Measurements from ENCODE around the gene SETD6.

- no peak for TF ChIP-seq PRDM6 (tag by site-specific recombination; IDR thresholded peaks at IDR 0.05)
- TF ChIP-seq CTCF (tag by site-specific recombination; IDR thresholded peaks at IDR 0.05), result no peak
- no peak for TF ChIP-seq ZBTB7A (tag by site-specific recombination; IDR thresholded peaks at IDR 0.05; ENCODE audit: low read depth)
- no peak for TF ChIP-seq ZNF138 (tag by site-specific recombination; IDR thresholded peaks at IDR 0.05; ENCODE audit: borderline replicate concordance)
- TF ChIP-seq AEBP2 (tag by site-specific recombination; IDR thresholded peaks at IDR 0.05; ENCODE audit: borderline replicate concordance), result no peak
These were observed 38.5 kb upstream of the SETD6 start for GRCh38 chr16:58476791-58477190.
